ENCODE results near the gene KLHL25.

- TF ChIP-seq POLR2A (IDR thresholded peaks at IDR 0.05) (no peak), CTCF (IDR thresholded peaks at IDR 0.05) (no peak)
Measured at GRCh38 chr15:85770096-85771041, 24.4 kb downstream of the KLHL25 start.
